Activated B cell treated with CpG ODN at 0.5 μM for 24 hours (primary cell): ENCODE measurements around the gene ADGRG2. TPM values are rescaled to one million over a fixed set of nuclear protein-coding genes. Genes with fewer than 3 reads are reported as not detected.

Source experiments
- ATAC-seq: fragments of 200-7000 bp; cut with Tn5 transposase; one replicate; pipeline ENCODE4 v1.10.0; 2021; ENCODE audit warnings: low read depth, mild to moderate bottlenecking, moderate library complexity
- CTCF ChIA-PET: fragments of 350-600 bp; sonication (Branson Sonifier 250); formaldehyde crosslinking; loops from one replicate; lab custom pipeline; 2021; ENCODE audit warnings: antibody characterized with exemption; lab: Charles Lee
- POLR2A ChIA-PET: fragments of 350-600 bp; sonication (Branson Sonifier 250); formaldehyde crosslinking; loops from one replicate; lab custom pipeline; 2021; ENCODE audit warnings: antibody characterized with exemption; lab: Charles Lee
- DNase-seq: peaks from one replicate; pipeline ENCODE4 v3.0.0; 2022
- H3K27ac Mint-ChIP-seq: one replicate; pipeline ENCODE4 v1.8.0; 2020; ENCODE audit warnings: mixed read lengths
- H3K27me3 Mint-ChIP-seq: one replicate; pipeline ENCODE4 v1.8.0; 2021; ENCODE audit warnings: mixed read lengths
- H3K36me3 Mint-ChIP-seq: one replicate; pipeline ENCODE4 v1.8.0; 2021; ENCODE audit warnings: low read depth, mixed read lengths
- H3K4me1 Mint-ChIP-seq: one replicate; pipeline ENCODE4 v1.8.0; 2021; ENCODE audit warnings: mixed read lengths
- H3K4me3 Mint-ChIP-seq: one replicate; pipeline ENCODE4 v1.8.0; 2020; ENCODE audit warnings: mild to moderate bottlenecking, mixed read lengths
- H3K9me3 Mint-ChIP-seq: one replicate; pipeline ENCODE4 v1.8.0; 2020; ENCODE audit warnings: mixed read lengths
- CTCF ChIP-seq: fragments of 200-600 bp; IDR thresholded peaks from one replicate; pipeline ENCODE4 v1.8.0; 2022; ENCODE audit warnings: antibody characterized with exemption, mild to moderate bottlenecking
- intact Hi-C: fragments of 100-400 bp; cut with micrococcal nuclease; formaldehyde crosslinking; loops from one replicate; pipeline ENCODE4 v1.15.1; 2024
- total RNA-seq: library from RNA; stranded (reverse); gene quantifications from 2 replicates; pipeline ENCODE4 v1.2.3, GENCODE V29; 2022

ADGRG2 gene
- total RNA-seq, 1 donor from 2014 or later, result not detected

GRCh38 chrX:18946157-18946556 is 176.1 kb downstream of the ADGRG2 start:
- ATAC-seq (no peak), DNase-seq (no peak)
- no peaks in the 10 kb centered on the region for H3K4me1 Mint-ChIP-seq
- no peaks in the 10 kb centered on the region for H3K9me3 Mint-ChIP-seq
- ChIA-PET POLR2A (no interaction called here), CTCF (no interaction called here)
- H3K27ac Mint-ChIP-seq, result no peak overlapping the region
- TF ChIP-seq CTCF, result no peak
- peaks cover 63% of the 10 kb centered on the region for H3K36me3 Mint-ChIP-seq
- H3K4me3 Mint-ChIP-seq, result no peak overlapping the region
- intact Hi-C loops, result no loop called here
- H3K27me3 Mint-ChIP-seq, result no peaks in the 10 kb centered on the region

GRCh38 chrX:18945483-18945882 is 176.8 kb downstream of the ADGRG2 start:
- Mint-ChIP-seq H3K4me3 (no peak overlapping the region), H3K27me3 (no peaks in the 10 kb centered on the region), H3K4me1 (no peaks in the 10 kb centered on the region), H3K36me3 (peaks cover 65% of the 10 kb centered on the region), H3K9me3 (no peaks in the 10 kb centered on the region), H3K27ac (no peak overlapping the region)
- TF ChIP-seq CTCF, result no peak
- intact Hi-C loops, result no loop called here
- ATAC-seq (no peak), DNase-seq (no peak)
- POLR2A ChIA-PET, result no interaction called here
- CTCF ChIA-PET, result no interaction called here

GRCh38 chrX:18944482-18944881 is 177.8 kb downstream of the ADGRG2 start:
- ChIA-PET CTCF (no interaction called here), POLR2A (no interaction called here)
- ATAC-seq, result no peak
- Mint-ChIP-seq H3K27ac (no peak overlapping the region), H3K9me3 (no peaks in the 10 kb centered on the region), H3K4me1 (no peaks in the 10 kb centered on the region), H3K27me3 (no peaks in the 10 kb centered on the region), H3K4me3 (no peak overlapping the region), H3K36me3 (peaks cover 63% of the 10 kb centered on the region)
- intact Hi-C loops, result no loop called here
- DNase-seq, result no peak
- no peak for TF ChIP-seq CTCF

- Mint-ChIP-seq H3K27me3 (no peaks in the 10 kb centered on the region), H3K9me3 (no peaks in the 10 kb centered on the region), H3K27ac (no peak overlapping the region), H3K36me3 (peaks cover 66% of the 10 kb centered on the region), H3K4me1 (no peaks in the 10 kb centered on the region), H3K4me3 (no peak overlapping the region)
- no peak for DNase-seq
- POLR2A ChIA-PET, result no interaction called here
- no peak for TF ChIP-seq CTCF
- intact Hi-C loops, result no loop called here
- CTCF ChIA-PET, result no interaction called here
- no peak for ATAC-seq
Measured at GRCh38 chrX:18941896-18942295, 180.4 kb downstream of the ADGRG2 start.

Other genes starting within 250 kb of the ADGRG2 start
- gene PHKA2, start 138.4 kb downstream of the ADGRG2 start, total RNA-seq, result 36.1 and 41.9 TPM in 2 replicates
- 122 and 124 TPM in 2 replicates for gene PDHA1, start 221.5 kb upstream of the ADGRG2 start, total RNA-seq